GM03348 (cell line): Measurements from ENCODE around the gene BBC3.
"Not testable (repeated sequence)": the region's sequence is repeated elsewhere in the genome, so short reads cannot be mapped to it uniquely, and the experiment has no call there.

Experiments
- DNase-seq: peaks from one replicate; pipeline ENCODE4 v3.0.0; 2012; ENCODE audit warnings: low spot score

BBC3 gene

DNA sequence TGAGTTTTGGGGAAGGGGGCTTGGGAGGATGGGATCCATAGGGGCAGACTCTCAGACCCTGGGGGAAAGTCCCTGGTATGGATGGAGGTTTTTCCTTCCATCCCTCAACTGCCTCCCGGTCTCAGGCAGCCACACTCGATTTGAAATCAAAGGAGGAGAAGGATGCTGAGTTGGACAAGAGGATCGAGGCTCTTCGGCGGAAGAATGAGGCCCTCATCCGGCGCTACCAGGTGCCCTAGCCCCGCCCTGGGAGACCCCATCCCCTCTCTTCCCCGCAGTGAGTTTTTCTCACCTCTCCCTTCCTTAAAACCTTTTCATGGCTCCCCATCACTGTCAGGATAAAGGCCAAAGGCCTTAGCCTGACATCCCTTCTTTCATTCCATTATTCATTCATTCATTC, 27.4 kb upstream of the BBC3 start:
- DNase-seq: no peak

DNA sequence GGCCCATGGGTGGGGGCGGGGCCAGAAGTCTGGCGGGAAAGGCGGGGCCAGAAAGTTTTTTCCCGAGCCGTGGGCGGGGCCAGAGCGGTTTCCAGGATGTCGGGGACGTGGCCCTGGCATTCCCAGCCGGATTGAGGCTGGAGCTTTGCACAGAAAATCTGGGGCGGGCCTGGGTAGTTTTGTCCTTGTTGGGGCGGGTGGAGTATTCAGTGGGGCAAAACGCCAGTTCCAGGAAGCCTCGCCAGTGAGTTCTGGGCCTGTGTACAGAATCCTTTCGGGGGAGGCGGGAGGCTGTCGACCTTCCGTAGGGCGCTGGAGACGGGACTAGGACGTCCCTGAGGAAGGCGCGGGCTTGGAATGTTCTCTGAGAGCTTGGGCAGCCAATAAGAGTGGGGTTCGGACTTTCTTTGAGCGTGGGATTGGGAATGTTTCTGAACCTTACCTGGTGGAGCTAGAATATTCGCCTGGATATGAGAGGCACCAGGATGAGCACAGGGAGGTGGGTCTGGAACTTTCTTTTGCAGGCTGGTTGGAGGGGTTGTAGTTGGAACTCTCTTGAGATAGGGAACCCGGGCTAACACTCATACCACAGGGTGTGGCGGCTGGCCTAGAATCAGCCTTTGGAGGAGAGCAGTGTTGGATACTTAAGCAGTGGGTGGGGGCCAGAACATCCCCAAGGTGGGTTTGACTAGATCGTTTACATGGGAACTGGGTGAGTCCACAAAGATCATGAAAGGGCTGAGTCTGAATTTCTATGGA, 26.6 kb upstream of the BBC3 start:
- DNase-seq: no peak

- peak; percentile 97 for DNase-seq
Observed at GRCh38 chr19:47256693-47257410, 25.9 kb upstream of the BBC3 start.

DNA sequence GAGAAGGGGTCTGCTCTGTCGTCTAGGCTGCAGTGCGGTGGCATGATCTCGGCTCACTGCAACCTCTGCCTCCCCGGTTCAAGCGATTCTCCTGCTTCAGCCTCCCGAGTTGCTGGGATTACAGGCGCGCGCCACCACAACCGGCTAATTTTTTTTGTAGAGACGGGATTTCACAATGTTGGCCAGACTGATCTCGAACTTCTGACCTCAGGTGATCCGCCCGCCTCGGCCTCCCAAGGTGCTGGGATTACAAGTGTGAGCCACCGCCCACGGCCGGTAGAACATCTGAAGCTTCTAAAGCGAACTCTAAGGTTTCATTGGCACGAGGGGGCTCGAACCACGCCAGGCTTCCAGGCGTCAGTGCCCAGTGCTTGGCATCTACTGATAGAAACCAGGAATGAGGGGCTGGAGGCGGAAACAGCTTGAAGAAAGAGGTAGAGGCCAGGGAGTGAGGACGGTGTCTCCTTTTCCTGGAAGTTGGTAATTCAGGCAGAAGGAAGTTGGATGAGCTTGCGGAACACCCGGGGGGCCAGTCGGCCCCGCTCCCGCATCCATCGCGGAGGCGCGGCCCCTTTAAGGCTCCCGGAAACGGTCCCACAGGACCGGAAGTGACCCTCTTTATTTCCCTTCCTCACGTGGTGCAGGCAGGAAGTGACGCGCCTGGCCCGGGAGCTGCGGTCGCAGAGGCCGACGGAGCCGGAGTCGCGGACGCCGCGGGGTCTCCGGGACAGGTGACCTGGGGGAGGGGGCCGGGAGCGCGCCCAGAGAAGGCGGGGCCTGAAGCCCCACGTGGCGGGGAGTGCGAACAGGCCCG, 25.1 kb upstream of the BBC3 start, which contains the start of gene CCDC9:
Gene CCDC9, plus strand, starts transcription at position 647 of the 814 bp plus-strand sequence. CDS start 1,876 bp downstream, outside the sequence.
- DNase-seq: peak; percentile 92

GRCh38 chr19:47253970-47254369, 23.0 kb upstream of the BBC3 start:
- DNase-seq: no peak

GRCh38 chr19:47253467-47253881, 22.5 kb upstream of the BBC3 start:
- DNase-seq: peak; percentile 28

DNA sequence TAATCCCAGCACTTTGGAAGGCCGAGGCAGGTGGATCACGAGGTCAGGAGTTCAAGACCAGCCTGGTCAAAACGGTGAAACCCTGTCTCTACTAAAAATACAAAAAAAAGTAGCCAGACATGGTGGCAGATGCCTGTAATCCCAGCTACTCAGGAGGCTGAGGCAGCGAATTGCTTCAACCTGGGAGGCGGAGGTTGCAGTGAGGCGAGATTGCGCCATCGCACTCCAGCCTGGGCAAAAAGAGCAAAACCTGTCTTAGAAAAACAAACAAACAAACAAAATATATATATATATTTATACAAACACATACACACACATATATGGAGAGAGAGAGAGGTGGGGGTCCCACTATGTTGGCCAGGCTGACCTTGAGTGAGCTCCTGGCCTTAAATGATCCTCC, 22.0 kb upstream of the BBC3 start:
- DNase-seq: not testable (repeated sequence)

- peak; percentile 70 for DNase-seq
Observed at GRCh38 chr19:47247308-47247990, 16.4 kb upstream of the BBC3 start.

- peak; percentile 95 for DNase-seq
Observed at GRCh38 chr19:47243776-47244547, 13.0 kb upstream of the BBC3 start.

GRCh38 chr19:47243364-47243775, 12.4 kb upstream of the BBC3 start:
- no peak for DNase-seq

- DNase-seq: no peak
Observed at GRCh38 chr19:47241919-47242577, 11.0 kb upstream of the BBC3 start.

- DNase-seq: peak; percentile 85
Observed at GRCh38 chr19:47240996-47241918, 10.3 kb upstream of the BBC3 start.

DNA sequence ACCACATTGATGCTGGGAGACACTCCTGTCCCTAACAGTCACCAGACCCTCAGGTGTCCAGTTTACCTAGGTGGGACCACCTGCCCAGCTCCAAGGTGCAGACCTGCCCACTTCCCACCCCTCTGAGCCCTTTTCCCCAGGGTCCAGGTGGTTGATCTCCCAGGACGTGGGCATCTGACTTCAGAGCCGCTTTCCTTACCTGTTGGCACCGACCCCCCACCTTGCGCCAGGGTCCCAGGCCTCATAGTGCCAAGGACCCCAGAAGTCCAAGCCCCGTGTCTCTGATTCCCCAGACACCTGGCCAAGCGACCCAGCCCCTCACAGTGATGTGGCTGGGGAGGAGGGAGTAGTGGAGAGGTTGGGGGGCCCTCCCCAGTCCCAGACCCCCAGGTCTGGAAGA, 9.6 kb upstream of the BBC3 start:
- no peak for DNase-seq

DNA sequence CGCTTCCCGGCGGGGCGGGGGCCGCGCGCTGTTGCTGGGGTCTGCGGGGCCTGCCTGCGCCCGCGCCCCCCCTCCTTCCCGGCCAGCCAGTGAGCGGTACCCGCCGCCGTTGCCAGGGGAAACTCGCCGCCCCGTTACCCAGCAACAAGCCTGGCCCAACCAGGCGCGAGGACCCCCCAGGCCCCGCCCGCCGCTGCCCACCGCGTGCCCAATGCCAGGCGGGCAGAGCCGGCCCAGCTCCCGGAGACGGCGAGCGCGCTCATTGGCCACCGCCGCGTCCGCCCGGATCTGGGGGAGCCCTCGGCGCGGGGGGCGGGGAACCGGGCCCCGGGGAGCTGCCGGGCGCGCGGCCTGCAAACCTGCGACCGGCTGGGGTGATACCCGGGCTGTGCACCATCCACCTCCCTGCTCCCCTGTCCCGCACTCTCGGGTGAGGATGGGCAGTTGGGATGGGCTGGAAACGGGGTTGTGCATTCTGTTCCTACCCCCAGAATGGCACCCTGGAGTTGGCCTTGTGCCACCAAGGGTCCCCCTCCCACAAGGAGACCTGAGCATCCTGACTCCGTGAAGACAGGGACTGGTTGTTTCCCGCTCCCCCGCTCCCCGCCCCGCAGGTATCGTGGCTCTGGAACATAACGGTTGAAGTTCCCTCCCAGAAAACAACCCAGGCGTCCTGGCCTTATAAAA, 8.8 kb upstream of the BBC3 start:
- peak; percentile 74 for DNase-seq

GRCh38 chr19:47239152-47239551, 8.2 kb upstream of the BBC3 start:
- no peak for DNase-seq

DNA sequence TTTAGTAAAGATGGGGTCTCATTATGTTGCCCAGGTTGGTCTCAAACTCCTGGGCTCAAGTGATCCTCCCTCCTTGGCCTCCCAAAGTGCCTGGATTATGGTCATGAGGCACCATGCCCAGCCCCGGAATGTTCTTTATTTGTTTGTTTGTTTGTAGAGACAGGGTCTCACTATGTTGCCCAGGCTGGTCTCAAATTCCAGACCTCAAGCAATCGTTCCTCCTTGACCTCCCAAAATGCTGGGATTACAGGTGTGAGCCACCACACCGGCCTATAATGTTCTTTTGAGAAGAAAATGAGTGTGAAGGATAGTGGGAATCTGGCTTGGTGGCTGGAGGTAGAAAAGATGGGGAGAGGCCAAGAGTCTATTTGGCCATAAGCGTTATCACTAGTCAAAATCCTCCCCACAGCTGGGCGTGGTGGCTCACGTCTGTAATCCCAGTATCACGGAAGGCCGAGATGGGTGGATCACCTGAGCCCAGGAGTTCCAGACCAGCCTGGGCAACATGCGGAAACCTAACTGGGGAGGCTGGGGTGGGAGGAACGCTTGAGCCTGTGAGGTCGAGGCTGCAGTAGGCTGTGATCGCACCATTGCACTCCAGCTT, 5.2 kb upstream of the BBC3 start:
- DNase-seq: no peak

DNA sequence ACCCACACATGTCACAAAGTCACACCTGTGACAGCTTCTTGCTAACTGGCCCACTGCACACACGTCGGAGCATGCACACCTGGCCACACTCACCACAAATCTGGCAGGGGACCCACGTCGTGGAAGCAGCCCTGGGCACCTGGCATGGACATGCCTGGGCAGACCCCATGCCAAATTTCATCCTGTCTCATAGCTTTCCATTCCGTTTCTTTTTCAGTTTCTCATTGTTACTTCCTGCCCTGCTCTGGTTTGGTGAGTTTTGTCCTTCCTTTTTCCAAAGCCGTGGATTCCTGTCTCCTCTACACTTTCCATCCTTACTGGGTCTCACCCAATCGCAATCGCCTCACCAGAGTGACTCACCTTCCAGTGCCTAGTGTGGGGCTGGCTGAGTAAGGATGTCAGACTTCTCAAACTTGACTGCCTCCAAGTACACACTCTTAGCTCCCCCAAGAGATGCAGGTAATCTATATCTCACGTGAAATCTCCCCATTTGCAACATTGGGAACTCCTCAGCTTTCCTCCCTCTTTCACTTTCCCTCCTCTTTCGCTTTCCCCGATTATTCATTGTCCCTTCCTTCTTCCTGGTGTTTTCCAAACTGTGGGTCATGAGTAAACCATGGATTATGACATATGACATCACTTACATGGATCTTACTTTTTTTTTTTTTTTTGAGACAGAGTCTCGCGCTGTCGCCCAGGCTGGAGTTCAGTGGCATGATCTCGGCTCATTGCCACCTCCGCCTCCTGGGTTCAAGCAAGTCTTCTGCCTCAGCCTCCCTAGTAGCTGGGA, 1.6 kb upstream of the BBC3 start:
- DNase-seq: peak; percentile 59
